Measurements from ENCODE around the gene RECK. TPM values are rescaled to one million over a fixed set of nuclear protein-coding genes. Genes with fewer than 3 reads are reported as not detected.

Gene RECK
- total and polyA plus RNA-seq, 2 experiments from 2014 or later, result 127 to 165 TPM

GRCh38 chr9:36093384-36093783 lies 56.7 kb downstream of the RECK start:
- WGBS, 2 experiments (ENCODE audit: low coverage in 1 of 2, low lambda C conversion rate in 2 of 2, missing lambda C conversion rate in 2 of 2), result 97 to 98% methylated on average over 2 of the region's 2 CpGs
- Histone ChIP-seq H3K4me2 (ENCODE audit: unreplicated experiment) (no peak overlapping the region), H3K27ac (no peak overlapping the region), H3K9me3 (ENCODE audit: low read depth) (no peaks in the 10 kb centered on the region), H2AFZ (no peak overlapping the region), H3K9ac (no peak overlapping the region), H3K9me2 (ENCODE audit: insufficient read depth) (no peaks in the 10 kb centered on the region), H3K27me3 (replicated peaks; ENCODE audit: insufficient read depth) (no peaks in the 10 kb centered on the region), H4K20me1 (ENCODE audit: insufficient read depth) (no peaks in the 10 kb centered on the region), H3K36me3 (ENCODE audit: low read depth) (peaks cover 31% of the 10 kb centered on the region), H3K4me3 (no peak overlapping the region), H3K4me1 (ENCODE audit: insufficient read depth) (peaks cover 47% of the 10 kb centered on the region), H3K79me2 (ENCODE audit: insufficient read depth) (peaks cover 4% of the 10 kb centered on the region; the same call in 1 of the 2 replicates), H3F3A (ENCODE audit: insufficient read depth) (peaks cover 78% of the 10 kb centered on the region)
- in situ Hi-C loops (cut with MboI), result no loop called here
- DNase-seq, result no peak
- no peak for TF ChIP-seq EZH2 (IDR thresholded peaks at IDR 0.05; ENCODE audit: insufficient read depth, poor library complexity, severe bottlenecking)
- no peak for TF ChIP-seq EZH2phosphoT487 (IDR thresholded peaks at IDR 0.05; ENCODE audit: insufficient read depth, low read depth)

GRCh38 chr9:36099718-36100117 lies 63.0 kb downstream of the RECK start:
- Histone ChIP-seq H3F3A (ENCODE audit: insufficient read depth) (peaks cover 78% of the 10 kb centered on the region), H3K27me3 (replicated peaks; ENCODE audit: insufficient read depth) (no peaks in the 10 kb centered on the region), H3K9me3 (ENCODE audit: low read depth) (no peaks in the 10 kb centered on the region), H3K79me2 (ENCODE audit: insufficient read depth) (0 out of 2 replicates have a peak, but pooled peaks cover 3% of the 10 kb centered on the region), H3K4me2 (ENCODE audit: unreplicated experiment) (no peak overlapping the region), H3K4me1 (ENCODE audit: insufficient read depth) (peaks cover 55% of the 10 kb centered on the region), H3K27ac (peak overlapping the region; percentile 90; the same call in 1 of the 2 replicates), H4K20me1 (ENCODE audit: insufficient read depth) (no peaks in the 10 kb centered on the region), H3K9me2 (ENCODE audit: insufficient read depth) (no peaks in the 10 kb centered on the region), H3K36me3 (ENCODE audit: low read depth) (peaks cover 9% of the 10 kb centered on the region), H2AFZ (no peak overlapping the region), H3K4me3 (no peak overlapping the region), H3K9ac (no peak overlapping the region)
- in situ Hi-C loops (cut with MboI), result no loop called here
- WGBS, 2 experiments (ENCODE audit: low coverage in 1 of 2, low lambda C conversion rate in 2 of 2, missing lambda C conversion rate in 2 of 2), result 93 to 95% methylated on average over 1 of the region's 1 CpG
- TF ChIP-seq EZH2phosphoT487 (IDR thresholded peaks at IDR 0.05; ENCODE audit: insufficient read depth, low read depth) (no peak), EZH2 (IDR thresholded peaks at IDR 0.05; ENCODE audit: insufficient read depth, poor library complexity, severe bottlenecking) (no peak)
- DNase-seq, result no peak

- TF ChIP-seq EZH2phosphoT487 (IDR thresholded peaks at IDR 0.05; ENCODE audit: insufficient read depth, low read depth) (no peak), EZH2 (IDR thresholded peaks at IDR 0.05; ENCODE audit: insufficient read depth, poor library complexity, severe bottlenecking) (no peak)
- H3K4me2 ChIP-seq (ENCODE audit: unreplicated experiment), result peak overlapping the region; percentile 65
- peak; percentile 50 for DNase-seq
Measured at GRCh38 chr9:36100532-36100931, 63.8 kb downstream of the RECK start.

GRCh38 chr9:36101916-36102741 lies 65.4 kb downstream of the RECK start:
- no peaks in the 10 kb centered on the region for H3K27me3 ChIP-seq (replicated peaks; ENCODE audit: insufficient read depth)
- no peaks in the 10 kb centered on the region for H4K20me1 ChIP-seq (ENCODE audit: insufficient read depth)
- H3K79me2 ChIP-seq (ENCODE audit: insufficient read depth), result peaks cover 14% of the 10 kb centered on the region; the same call in 1 of the 2 replicates
- H3K9ac ChIP-seq, result peak overlapping the region; percentile 51
- H3K36me3 ChIP-seq (ENCODE audit: low read depth), result peaks cover 24% of the 10 kb centered on the region
- no peaks in the 10 kb centered on the region for H3K9me2 ChIP-seq (ENCODE audit: insufficient read depth)
- peak; percentile 96 for DNase-seq
- TF ChIP-seq EZH2phosphoT487 (IDR thresholded peaks at IDR 0.05; ENCODE audit: insufficient read depth, low read depth) (0 out of 2 replicates have a peak, but pooled peaks have one; percentile 52), EZH2 (IDR thresholded peaks at IDR 0.05; ENCODE audit: insufficient read depth, poor library complexity, severe bottlenecking) (no peak)
- in situ Hi-C loops (cut with MboI), result no loop called here
- H3K27ac ChIP-seq, result peak overlapping the region; percentile 90
- WGBS, 2 experiments (ENCODE audit: low coverage in 1 of 2, low lambda C conversion rate in 2 of 2, missing lambda C conversion rate in 2 of 2), result 8 to 9% methylated on average over 4 of the region's 4 CpGs
- H2AFZ ChIP-seq, result no peak overlapping the region
- peaks cover 63% of the 10 kb centered on the region for H3K4me1 ChIP-seq (ENCODE audit: insufficient read depth)
- no peaks in the 10 kb centered on the region for H3K9me3 ChIP-seq (ENCODE audit: low read depth)
- H3K4me2 ChIP-seq (ENCODE audit: unreplicated experiment), result peak overlapping the region; percentile 49
- peaks cover 65% of the 10 kb centered on the region for H3F3A ChIP-seq (ENCODE audit: insufficient read depth)
- H3K4me3 ChIP-seq, result no peak overlapping the region

More at GRCh38 chr9:36100532-36100931, 63.8 kb downstream of the RECK start:
- in situ Hi-C loops (cut with MboI), result no loop called here
- Histone ChIP-seq H3K36me3 (ENCODE audit: low read depth) (peaks cover 15% of the 10 kb centered on the region), H3K4me1 (ENCODE audit: insufficient read depth) (peaks cover 63% of the 10 kb centered on the region), H3K4me3 (no peak overlapping the region; the same call in 1 of the 2 replicates), H3F3A (ENCODE audit: insufficient read depth) (peaks cover 72% of the 10 kb centered on the region), H3K9me2 (ENCODE audit: insufficient read depth) (no peaks in the 10 kb centered on the region), H3K27ac (peak overlapping the region; percentile 90), H2AFZ (no peak overlapping the region), H3K27me3 (replicated peaks; ENCODE audit: insufficient read depth) (no peaks in the 10 kb centered on the region), H3K79me2 (ENCODE audit: insufficient read depth) (peaks cover 11% of the 10 kb centered on the region; the same call in 1 of the 2 replicates), H3K9ac (peak overlapping the region; percentile 8; the same call in 1 of the 2 replicates), H4K20me1 (ENCODE audit: insufficient read depth) (no peaks in the 10 kb centered on the region), H3K9me3 (ENCODE audit: low read depth) (no peaks in the 10 kb centered on the region)
- WGBS, 2 experiments (ENCODE audit: low coverage in 1 of 2, low lambda C conversion rate in 2 of 2, missing lambda C conversion rate in 2 of 2), result 6 to 18% methylated on average over 3 of the region's 3 CpGs
